Activated CD8-positive, alpha-beta memory T cell treated with anti-CD3 and anti-CD28 coated beads, Interleukin-2, amount 50 U/mL, for 1 hour (primary cell): ENCODE measurements around the gene CCL11.
"Not testable (repeated sequence)": the region's sequence is repeated elsewhere in the genome, so short reads cannot be mapped to it uniquely, and the experiment has no call there.

ENCODE experiments used
- DNase-seq: peaks from one replicate; pipeline ENCODE4 v3.0.0-alpha.2; 2020; ENCODE audit errors: extremely low read depth

The CCL11 gene

DNA sequence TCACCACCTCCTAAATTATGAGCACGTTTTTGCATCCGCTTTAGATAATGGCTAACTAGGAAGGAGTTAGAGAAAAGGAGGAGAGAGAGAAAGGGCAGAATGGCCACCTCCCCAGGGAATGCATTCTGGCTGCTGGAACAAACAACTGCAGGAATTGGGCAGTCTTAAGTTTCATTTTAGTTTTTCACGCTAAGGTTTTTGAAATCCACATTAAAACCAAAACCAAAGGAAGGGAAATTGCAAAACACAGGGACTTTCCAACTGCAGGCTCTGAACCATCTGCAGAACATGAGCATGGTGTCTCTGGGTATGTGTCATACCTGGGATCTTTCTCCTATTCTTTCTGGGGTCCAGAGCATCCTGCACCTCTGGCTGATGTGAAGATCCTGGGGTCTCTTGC, 21.6 kb downstream of the CCL11 start:
- DNase-seq: no peak

- DNase-seq: no peak
Measured at GRCh38 chr17:34308371-34308770, 22.8 kb downstream of the CCL11 start.

DNA sequence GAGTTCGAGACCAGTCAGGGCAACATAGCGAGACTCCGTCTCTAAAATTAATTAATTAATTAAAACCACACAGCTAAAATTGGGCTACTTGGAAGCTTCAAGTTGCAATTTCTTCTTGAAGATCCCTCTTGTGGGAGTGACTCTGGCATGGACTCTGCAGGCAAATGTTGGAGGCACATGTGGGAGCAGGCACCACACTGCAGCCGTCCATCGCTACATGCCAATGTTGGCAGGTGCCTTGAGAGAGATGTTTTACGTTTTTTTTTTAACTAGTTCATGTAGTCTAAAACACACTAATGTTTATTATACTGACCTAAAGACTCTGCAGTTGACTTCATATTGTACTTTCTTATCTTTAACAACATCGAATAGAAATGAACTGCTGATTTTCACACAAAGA, 25.7 kb downstream of the CCL11 start:
- DNase-seq: no peak

- DNase-seq: no peak
Measured at GRCh38 chr17:34312080-34312479, 26.5 kb downstream of the CCL11 start.

- no peak for DNase-seq
Measured at GRCh38 chr17:34313164-34313563, 27.6 kb downstream of the CCL11 start.

DNA sequence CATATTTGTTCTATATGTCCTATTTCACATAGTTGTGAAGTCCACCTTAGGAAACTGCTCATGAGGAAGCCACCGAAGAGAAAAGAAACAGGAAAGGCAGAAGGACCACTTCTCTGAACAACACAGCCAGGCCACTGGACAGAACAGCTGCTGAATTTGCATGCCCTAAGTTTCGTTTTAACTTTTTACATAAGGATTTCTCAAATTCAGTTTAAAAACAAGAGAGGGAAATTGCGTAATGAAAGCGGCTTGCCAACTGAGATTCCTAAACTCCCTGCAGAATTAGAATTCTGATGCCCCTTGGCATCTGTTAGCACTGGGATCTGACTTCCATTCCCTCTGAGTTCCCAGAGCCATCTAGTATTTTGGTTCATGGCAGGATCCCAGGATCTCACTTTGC, 28.7 kb downstream of the CCL11 start:
- DNase-seq: no peak

DNA sequence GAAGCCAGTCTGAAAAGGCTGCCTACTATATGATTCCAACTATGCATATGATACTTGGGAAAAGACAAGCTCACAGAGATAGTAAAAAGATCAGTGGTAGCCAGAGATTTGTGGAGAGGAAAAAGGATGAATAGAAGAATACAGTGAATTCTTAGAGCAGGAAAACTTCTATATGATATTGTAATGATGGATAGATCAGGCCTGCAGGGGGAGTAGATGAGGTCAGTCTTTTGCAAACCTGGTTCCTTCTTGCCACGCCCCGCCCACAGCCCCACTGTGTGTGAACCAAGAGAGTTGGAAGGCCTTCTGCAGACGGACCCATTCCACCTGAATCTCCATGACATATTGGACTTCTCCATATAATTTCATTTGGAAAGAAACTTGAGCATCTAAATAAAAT, 32.9 kb downstream of the CCL11 start:
- DNase-seq: no peak

DNA sequence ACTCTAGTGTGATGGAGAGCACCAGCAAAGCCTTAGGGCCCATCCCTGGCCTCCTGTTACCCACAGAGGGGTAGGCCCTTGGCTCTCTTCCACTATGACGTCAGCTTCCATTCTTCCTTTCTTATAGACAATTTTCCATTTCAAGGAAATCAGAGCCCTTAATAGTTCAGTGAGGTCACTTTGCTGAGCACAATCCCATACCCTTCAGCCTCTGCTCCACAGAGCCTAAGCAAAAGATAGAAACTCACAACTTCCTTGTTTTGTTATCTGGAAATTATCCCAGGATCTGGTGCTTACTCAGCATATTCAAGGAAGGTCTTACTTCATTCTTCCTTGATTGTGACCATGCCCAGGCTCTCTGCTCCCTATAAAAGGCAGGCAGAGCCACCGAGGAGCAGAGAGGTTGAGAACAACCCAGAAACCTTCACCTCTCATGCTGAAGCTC, 33.5 kb downstream of the CCL11 start, which contains the start of gene CCL8:
TSS of gene CCL8 (plus strand) at position 397 of the 445 bp plus-strand sequence. CDS start 67 bp downstream, outside the sequence.
- no peak for DNase-seq

- DNase-seq: no peak
Measured at GRCh38 chr17:34321964-34322363, 36.4 kb downstream of the CCL11 start.

DNA sequence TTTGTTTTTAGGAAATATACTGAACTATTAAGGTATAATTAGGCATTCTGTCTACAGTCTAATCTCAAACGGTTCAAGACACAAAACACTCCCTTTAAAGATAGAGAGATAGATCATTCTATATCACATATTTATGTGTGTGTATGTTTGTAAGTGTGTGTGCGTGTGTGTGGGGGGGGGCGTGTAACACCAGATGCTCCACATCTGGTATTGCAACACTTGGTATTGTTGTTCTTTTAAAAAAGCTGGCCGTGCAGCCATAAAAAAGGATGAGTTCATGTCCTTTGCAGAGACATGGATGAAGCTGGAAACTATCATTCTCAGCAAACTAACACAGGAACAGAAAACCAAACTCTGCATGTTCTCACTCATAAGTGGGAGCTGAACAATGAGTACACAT, 42.0 kb downstream of the CCL11 start:
- DNase-seq: not testable (repeated sequence)

DNA sequence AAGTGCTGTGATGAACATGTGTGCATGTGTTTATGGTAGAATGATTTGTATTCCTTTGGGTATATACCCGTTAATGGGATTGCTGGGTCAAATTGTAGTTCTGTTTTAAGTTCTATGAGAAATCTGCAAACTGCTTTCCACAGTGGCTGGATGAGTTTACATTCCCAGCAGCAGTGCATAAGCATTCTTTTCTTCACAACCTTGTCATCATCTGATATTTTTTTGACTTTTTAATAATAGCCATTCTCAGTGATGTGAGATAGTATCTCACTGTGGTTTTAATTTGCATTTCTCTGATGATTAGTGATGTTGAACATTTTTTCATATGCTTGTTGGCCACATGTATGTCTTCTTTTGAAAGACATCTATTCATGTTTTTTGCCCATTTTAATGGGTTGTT, 52.2 kb downstream of the CCL11 start:
- DNase-seq: no peak
